C4-2B (cell line): ENCODE results near the gene KCNMA1.

Experiments
- CTCF ChIP-seq: fragments of 450-650 bp; conservative IDR thresholded peaks from 2 replicates; pipeline ENCODE4 v1.5.1; 2017; ENCODE audit warnings: mild to moderate bottlenecking
- ZFX ChIP-seq: fragments of 450-650 bp; IDR thresholded peaks from 2 replicates; pipeline ENCODE4 v1.6.1; 2017

- TF ChIP-seq CTCF, result no peak
- no peak for TF ChIP-seq ZFX
Measured at GRCh38 chr10:76903387-76903945, 734.1 kb downstream of the KCNMA1 start.
